ENCODE results near the gene PDE8B.
"Not testable (repeated sequence)": the region's sequence is repeated elsewhere in the genome, so short reads cannot be mapped to it uniquely, and the experiment has no call there.

The PDE8B gene

DNA sequence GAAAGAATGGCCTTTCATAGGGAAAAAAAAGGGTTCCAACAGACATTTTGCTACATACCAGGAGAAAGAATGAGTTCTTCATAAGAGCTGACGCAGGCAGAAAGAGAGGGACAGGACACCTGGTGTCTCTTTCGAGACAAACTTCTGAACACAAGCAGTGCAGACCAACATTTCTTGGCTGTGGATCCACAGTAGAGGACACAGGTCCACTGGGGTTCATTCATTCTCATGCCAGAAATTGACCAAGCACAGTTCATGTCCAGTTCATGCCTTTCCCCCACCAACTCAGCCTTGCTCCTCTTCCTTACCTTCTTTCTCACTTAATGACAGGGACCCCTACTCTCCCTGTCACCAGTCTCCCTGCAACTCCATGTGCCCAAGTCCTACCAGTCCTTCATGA, 144.0 kb downstream of the PDE8B start:
- no peak for DNase-seq
- intact Hi-C loops (cut with DNase I): no loop called here

DNA sequence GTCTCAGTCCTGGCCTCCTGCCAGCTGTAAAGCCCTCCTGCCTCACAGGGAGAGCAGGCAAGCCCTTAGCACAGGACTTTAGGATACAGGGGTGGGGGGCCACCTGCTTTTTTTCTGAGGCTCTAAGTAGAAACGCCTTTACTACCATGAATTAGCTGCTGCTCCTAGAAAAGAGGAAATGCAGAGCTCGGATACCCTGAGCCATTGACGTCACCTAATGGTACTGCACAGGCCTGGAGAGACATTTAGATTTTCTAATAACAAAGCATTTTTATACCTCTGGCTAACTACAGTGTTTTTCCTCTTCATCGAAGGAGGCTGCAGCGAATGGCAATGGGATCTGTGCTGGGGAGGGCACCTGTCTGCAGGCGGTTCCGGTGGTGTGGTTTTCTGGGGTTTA, 144.6 kb downstream of the PDE8B start:
- intact Hi-C loops (cut with DNase I): no loop called here
- DNase-seq: no peak

DNA sequence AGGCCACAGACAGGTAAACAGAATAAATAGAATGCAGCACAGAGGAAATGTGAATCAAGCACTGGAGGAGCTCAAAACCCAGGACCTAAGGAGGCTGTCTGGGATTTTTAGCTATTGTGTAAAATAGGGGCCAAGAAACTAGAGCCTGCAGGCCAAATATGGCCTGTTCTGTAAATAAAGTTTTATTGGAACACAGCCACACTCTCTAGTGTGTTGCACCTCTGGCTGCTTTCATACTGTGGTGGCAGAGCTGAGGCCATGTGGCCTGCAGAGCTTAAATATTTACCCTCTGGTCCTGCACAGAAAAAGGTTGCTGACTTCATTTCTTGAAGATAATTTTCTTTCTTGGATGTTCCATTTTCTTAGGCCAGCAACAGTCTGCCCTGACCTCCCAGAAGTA, 145.3 kb downstream of the PDE8B start:
- DNase-seq: no peak
- intact Hi-C loops (cut with DNase I): no loop called here

DNA sequence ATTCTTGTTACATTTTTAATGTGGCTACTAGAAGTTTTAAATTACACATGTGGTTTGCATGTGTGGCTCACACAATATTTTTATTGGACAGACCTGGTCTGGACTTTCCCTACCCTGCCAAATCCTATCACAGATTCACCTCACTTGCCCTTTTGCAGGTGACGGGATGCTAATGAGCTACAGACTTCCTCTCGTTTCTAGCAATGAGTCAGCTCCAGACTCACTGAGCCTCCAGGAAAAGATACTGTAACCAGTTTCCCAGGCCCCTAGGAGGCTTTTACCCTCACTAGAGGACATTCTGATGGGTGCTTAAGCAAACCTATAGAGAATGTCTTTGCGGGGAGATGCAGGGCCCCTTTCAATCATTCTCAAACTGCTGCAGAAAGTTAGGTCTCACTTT, 146.3 kb downstream of the PDE8B start:
- DNase-seq: no peak
- intact Hi-C loops (cut with DNase I): no loop called here

DNA sequence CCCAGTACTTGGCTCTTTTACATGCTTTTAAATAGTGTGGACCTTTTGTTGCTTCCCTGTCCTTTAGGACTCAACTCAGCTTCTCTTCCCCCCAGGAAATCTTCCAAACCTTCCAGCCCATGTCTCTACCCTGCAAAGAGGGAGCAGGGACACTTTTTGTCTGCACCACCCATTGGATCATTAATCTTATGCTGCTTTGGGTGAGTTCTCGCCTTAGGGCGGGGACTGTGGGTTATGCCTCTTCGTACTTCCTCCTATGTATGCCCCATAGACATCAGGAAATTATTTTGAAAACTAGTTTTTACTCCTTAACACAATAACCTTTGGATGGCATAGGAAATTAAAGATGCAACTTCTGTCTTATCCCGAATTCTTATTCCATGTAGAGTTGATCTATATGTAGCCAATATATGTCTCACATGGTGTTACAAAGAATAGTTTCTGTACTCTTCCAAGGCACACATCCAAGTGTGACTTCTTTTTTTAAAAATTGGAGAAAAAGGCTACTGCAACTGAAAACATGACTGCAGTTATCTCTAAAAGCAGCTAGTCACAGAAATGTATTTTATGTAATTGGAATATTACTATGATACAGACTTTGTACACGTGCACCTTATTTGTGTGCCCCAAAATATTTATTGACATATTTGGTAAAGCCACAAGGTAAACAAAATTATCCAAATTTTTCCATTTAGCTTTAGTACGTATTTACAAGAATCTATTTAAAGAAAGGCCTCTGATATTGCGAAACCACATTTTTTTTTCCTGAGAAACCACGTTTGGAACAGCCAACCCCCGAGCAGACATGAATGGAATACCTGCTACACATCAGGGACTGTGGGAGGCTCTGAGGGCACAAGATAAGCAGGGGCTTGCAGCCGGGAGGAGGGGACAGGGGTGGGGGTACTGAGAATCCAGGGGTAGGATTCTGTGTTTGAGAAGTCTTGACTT, 148.1 kb downstream of the PDE8B start:
- intact Hi-C loops (cut with DNase I): no loop called here
- DNase-seq: no peak

DNA sequence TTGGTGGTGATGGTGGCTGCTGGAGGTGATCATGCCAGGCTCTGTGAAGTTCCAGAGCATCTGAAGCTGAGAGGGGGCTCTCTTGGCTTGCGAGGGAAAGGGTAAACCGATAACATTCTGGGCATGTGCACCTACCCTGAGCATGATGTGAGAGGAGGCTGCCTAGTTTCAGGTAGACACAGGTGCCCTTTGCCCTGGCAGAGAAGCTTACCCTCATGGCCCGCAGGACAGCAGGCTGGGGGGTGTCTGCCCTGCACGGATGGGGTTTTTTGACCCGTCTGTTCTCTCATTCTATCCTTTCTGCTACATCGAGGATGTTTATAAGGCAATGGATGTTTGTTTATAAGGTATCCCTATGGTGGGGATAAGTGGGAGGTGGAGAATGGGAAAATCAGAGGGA, 148.8 kb downstream of the PDE8B start:
- no peak for DNase-seq
- intact Hi-C loops (cut with DNase I): no loop called here

DNA sequence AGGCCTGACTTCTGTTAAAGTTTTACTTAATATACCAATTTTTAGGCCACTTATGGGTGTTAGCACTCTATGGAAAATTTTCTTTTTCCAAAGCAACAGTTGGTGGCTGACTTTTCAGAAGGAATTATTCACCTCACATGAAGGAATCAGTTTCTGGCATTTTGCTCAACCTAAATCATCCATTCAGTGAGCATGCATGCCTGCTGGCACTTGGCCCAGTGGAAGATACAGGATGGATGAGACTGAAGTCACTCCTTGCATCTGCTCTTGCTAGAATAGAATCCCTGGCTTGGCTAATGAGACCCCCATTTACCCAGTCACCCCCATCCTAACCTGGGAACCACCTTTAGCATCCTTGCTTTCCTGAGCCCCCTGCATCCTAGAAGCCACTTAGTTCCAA, 149.9 kb downstream of the PDE8B start:
- DNase-seq: no peak
- intact Hi-C loops (cut with DNase I): no loop called here

DNA sequence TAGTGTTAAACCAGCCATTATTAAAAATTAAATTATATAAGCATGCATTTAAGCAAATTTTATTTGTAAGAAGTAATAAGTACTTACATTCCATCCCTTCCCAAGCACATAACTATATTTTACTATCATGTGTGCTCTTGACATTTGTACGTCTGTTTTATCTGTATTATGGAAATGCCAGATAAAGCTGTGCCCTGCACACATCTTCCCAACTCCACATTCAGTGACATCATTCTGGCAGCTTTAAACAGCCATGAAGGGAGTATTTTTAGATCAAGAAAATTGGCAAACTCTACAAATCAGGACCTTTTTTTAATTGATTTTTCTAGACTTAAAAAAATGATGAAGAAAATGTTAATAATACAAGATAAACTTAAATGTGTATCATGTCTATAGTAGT, 150.5 kb downstream of the PDE8B start:
- no peak for DNase-seq
- intact Hi-C loops (cut with DNase I): no loop called here

DNA sequence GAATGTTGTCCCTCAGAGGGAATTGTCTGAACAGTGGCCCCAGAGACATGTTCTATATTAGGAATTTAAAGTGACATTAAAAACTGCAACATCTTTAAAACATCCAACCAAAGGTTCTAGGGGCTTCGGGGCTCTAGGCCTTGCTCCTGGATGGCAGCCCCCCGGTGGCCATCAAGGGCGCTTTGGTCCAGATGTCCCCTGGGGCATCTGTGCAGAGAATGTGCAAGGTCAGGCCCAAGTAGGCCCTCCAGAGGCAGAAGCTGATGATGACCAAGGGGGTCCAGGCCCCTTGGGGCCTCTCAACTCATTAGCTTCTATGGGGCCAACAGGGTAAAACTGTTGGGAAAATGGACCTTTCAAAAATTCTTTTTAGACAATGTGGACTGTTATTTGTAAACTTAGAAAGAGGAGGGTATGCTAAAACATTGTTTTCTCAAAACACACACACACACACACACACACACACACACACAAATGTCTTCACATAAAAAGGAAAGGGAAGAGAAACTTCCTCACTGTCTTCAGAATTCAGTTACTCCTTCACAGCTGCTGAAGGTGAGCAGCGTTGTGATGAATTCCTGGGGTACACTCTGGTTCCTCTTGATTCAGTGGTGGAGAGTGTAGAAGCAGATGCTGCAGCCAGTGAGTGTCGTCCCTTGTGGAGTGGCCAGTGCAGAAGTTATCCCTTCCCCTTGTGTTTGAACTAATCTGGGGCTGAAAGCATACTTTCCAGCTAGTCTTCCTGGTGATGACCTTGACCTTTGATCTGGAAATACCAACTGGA, 156.4 kb downstream of the PDE8B start:
- intact Hi-C loops (cut with DNase I): no loop called here
- peak in 1 of 10 donors; percentile 48 for DNase-seq

DNA sequence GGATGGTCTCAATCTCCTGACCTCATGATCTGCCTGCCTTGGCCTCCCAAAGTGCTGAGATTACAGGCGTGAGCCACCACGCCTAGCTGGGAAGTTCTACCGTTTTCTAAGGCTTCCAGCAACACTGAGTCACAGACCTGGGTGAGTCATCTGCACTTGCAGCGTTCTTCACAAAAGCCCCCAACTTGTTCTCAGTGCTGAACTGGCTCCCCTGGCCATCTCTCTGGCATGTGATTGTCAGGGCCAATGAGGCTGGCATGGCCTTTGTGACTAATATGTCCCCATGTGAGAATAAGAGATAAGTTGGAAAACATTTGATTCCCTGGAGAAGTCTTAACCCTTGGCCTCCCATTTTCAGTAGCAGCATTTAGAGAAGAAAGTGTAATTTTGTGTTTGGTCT, 157.3 kb downstream of the PDE8B start:
- DNase-seq: peak in 1 of 10 donors; percentile 58
- intact Hi-C loops (cut with DNase I): no loop called here

DNA sequence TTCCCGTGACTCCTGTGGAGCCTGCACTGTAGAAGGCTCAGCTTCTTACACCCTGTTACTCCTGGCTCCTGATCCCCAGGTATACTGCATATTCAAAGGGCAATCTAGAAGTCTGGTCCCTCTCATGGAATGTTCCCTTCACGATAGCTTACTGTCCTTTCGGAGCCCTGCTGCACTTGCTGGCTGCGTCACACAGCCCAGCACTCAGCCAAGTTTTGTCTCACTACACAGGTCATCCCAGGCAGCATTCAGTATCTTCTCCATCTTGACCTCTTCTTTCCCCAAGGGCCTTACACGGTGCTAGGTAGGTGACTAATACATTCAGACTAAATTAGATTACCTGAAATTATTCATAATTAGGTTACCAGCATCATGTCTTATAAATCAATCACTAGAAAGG, 157.9 kb downstream of the PDE8B start:
- DNase-seq: peak in 1 of 10 donors; percentile 14
- intact Hi-C loops (cut with DNase I): no loop called here

DNA sequence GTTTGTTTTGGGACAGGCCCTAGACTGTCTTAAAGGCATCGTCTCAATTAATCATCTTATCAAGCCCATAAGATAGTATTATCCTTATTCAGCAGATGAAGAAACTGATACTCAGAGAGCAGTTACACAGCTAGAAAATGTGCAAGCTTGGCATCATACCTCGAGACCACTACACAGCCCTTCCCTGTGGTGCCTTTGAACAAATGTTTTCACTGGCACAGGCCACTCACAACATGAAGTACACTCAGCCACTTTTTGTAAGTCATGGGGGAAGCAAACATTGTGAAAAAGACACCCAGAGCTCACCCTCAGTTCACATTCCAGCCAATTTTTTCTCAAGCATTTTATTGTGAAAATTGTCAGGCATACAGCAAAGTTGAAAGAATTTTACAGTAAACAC, 159.1 kb downstream of the PDE8B start:
- DNase-seq: no peak
- intact Hi-C loops (cut with DNase I): no loop called here

DNA sequence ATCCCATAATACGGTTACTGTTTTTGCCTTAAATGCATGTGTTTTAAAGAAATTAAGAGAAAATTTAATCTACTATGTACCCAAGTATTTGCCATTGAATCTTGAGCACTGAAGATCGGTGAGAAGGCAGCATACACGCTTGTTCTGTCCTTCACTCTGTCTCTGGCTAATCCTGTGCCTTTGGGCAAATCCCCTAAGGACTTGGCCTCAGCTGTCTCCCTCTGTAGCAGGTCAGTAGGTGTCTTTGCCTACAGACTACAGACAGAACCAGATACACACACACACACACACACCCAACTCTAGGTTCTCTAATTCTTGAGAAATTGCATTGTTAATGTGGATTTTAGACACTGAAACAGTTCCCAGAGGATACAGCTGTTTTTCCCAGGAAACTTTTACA, 164.2 kb downstream of the PDE8B start:
- intact Hi-C loops (cut with DNase I): no loop called here
- DNase-seq: no peak

DNA sequence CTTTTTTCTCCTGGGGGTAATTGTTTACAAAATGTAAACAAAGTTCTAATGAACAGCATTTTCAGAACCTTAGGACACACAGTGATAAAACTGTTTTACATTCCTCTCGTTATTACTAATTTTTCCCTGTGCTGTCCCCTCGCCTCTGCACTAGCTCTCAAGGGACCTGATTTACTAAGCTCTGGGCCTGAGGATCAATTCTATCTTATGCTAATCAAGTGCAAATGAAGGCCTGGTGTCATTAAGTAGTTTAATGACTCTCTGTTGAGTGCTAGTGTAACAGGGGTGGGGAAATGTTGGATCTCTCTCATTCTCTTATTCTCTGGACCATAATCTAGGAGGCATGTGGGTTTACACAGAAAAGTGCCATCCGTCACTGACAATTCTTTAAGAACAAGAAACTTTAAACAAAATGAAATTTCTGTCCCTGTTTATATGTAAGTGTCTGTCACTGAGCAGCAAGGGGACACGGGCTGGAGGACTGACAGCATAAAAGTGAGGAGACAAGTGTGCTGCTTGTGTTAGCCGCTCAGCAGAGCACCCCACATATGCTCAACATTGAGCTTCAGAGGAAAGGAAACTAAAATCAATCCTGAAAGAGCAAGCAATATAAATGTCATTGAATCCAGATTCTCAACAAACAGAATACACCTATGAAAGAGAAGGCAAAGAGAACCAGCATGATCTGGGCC, 166.3 kb downstream of the PDE8B start:
- DNase-seq: no peak
- intact Hi-C loops (cut with DNase I): no loop called here

DNA sequence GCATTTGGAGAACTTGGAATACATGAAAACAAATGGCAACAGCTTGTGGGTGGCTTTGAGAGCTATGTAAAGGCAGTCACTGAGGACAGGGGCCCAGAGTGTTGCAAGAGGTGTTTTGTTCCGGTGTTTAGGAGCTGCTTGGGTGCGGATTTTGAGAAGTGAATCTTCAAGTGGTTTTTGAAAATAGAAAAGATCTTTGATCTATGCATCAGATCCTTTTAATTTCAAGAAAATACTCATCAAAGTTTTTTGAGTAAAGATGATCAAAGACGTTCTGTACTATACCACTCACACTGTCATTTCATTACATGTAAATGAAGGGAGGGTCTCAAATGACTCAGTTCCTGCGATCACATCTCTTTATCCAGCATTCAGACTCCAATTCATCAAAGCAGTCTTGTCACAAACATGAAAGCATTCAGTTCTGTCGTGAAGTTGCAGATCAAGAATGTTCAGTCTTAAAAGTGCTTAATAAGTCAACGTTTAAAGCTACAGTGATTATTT, 169.1 kb downstream of the PDE8B start:
- intact Hi-C loops (cut with DNase I): no loop called here
- DNase-seq: no peak

DNA sequence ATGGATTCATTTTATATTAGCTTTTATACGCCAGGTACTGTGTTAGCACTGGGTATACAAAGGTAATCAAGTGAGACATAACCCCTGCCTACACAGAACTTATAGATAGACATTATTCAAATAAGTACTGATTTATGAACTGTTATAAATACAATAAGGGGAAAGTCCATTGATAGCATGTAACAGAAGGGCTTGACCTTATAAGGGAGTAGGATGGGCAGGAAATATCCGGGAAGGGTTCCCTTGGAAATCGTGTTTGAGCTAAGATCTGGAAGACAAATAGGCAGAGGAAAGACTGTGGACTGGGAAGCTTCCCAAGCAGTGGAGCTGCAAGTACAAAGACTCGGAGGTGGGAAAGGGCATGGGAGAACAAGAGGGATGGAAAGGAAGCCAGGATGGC, 170.2 kb downstream of the PDE8B start:
- intact Hi-C loops (cut with DNase I): no loop called here
- DNase-seq: no peak

DNA sequence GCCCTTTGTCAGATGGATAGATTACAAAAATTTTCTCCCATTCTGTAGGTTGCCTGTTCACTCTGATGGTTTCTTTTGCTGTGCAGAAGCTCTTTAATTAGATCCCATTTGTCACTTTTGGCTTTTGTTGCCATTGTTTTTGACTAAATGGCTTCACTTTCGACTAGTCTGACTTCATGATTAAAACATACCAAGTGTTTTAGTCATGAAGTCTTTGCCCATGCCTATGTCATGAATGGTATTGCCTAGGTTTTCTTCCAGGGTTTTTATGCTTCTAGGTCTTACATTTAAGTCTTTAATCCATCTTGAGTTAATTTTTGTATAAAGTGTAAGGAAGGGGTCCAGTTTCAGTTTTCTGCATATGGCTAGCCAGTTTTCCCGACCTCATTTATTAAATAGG, 172.9 kb downstream of the PDE8B start:
- intact Hi-C loops (cut with DNase I); DNase-seq: not testable (repeated sequence)

DNA sequence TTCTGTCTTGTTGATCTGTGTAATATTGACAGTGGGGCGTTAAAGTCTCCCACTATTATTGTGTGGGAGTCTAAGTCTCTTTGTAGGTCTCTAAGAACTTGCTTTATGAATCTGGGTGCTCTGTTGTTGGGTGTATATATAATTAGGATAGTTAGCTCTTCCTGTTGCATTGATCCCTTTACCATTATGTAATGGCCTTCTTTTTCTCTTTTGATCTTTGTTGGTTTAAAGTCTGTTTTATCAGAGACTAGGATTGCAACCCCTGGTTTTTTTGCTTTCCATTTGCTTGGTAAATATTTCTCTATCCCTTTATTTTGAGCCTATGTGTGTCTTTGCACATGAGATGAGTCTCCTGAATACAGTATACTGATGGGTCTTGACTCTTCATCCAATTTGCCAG, 175.9 kb downstream of the PDE8B start:
- not testable (repeated sequence) for DNase-seq

DNA sequence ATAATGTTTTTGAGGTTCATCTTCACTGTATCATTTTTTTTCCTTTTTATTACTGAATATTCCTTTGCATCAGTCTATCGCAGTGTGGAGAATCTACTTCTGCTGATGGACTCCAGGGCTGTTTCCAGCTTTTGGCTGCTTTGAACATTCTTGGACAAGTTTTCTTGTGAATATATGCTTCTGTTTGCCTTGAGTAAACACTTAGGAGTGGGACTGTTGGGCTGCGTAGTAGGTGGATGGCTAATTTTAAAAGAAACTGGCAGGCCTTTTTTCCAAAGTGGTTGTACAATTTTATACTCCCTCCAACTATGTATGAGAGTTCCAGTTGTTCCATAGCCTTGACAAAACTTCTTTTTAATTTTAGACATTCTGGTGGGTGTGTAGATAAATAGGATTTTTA, 179.3 kb downstream of the PDE8B start:
- no peak for DNase-seq
- intact Hi-C loops (cut with DNase I): no loop called here

More for the DNA sequence above, 175.9 kb downstream of the PDE8B start:
- intact Hi-C loops (cut with DNase I): not testable (repeated sequence)

DNA sequence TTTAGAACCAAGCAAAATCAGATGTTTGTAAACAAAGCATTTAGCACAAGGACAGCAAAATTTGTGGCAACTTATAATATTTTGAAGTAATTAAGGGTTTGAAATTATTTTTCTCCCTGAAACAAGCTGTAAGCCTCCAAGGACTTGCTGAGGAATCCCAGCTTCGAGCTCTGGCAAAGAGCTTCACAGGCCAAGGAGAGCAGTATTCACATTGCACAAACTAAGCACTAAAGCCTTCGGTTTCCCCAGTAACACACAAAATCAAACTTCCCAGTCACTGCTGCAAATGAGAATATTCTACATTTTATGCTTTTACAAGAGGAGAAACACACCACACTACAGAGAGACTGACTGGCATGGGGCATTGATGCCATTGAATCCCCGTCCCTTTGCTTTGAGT, 179.7 kb downstream of the PDE8B start:
- no peak for DNase-seq
- intact Hi-C loops (cut with DNase I): no loop called here

DNA sequence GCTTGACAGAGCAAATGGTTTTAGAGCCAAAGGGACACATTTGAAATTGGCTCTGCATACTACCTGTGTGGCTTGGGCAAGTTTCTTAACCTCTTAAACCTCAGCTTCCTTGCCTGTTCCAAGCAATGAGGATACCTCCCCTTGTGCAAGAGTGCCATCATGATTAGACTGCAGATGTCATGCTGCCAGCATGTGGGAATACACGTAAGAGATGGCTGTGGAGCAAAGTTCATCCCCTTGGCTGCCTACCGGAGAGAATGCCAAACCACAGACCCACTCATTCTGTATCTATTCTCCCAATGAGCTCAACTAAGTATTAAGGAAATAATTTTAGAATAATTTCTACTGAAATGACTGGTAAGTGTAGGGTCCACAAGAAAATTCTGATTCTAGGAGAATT, 180.3 kb downstream of the PDE8B start:
- DNase-seq: no peak
- intact Hi-C loops (cut with DNase I): no loop called here
